OCI-LY7 (cell line): ENCODE results near the gene TTC8.

Experiments used
- EZH2phosphoT487 ChIP-seq: fragments of 200-600 bp; sonication (generic); IDR thresholded peaks from 2 replicates; pipeline ENCODE4 v1.6.1; 2018; ENCODE audit warnings: low read depth, borderline replicate concordance, mild to moderate bottlenecking, mixed run types, antibody characterized with exemption, low read length, moderate library complexity, mixed read lengths
- TF ChIP-seq, protein P1 (sequence below): fragments of 200-600 bp; sonication (generic); conservative IDR thresholded peaks from 2 replicates; pipeline ENCODE4 v1.5.1; 2014; ENCODE audit warnings: mild to moderate bottlenecking, antibody characterized with exemption, low read length, moderate library complexity, mixed read lengths

- TF ChIP-seq, protein P1, sequence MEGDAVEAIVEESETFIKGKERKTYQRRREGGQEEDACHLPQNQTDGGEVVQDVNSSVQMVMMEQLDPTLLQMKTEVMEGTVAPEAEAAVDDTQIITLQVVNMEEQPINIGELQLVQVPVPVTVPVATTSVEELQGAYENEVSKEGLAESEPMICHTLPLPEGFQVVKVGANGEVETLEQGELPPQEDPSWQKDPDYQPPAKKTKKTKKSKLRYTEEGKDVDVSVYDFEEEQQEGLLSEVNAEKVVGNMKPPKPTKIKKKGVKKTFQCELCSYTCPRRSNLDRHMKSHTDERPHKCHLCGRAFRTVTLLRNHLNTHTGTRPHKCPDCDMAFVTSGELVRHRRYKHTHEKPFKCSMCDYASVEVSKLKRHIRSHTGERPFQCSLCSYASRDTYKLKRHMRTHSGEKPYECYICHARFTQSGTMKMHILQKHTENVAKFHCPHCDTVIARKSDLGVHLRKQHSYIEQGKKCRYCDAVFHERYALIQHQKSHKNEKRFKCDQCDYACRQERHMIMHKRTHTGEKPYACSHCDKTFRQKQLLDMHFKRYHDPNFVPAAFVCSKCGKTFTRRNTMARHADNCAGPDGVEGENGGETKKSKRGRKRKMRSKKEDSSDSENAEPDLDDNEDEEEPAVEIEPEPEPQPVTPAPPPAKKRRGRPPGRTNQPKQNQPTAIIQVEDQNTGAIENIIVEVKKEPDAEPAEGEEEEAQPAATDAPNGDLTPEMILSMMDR, result no peak
- TF ChIP-seq EZH2phosphoT487, result no peak
Measured at GRCh38 chr14:88914956-88915355, 90.5 kb downstream of the TTC8 start.
